ENCODE results near the gene ACVR1.

Gene ACVR1

DNA sequence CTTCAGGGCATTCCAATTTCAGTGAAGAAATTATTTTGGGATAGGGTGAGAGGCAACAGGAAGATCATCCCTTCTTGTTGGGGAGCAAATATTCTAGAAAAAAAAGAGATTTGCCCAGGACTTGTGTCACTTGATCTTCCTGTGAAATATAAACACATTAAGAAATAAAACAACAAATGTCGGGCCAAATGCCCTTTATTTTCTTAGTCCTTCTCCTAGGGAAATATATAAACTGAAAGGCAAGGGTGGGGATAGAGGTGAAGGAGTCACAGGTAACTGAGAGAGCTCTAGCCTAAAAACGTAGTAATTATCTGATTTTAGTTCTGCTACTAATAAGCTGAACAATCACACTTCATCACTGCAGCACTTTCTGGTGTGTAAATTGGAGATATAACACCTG lies 142.9 kb downstream of the ACVR1 start:
- Histone ChIP-seq H3K36me3 (no peaks in the 10 kb centered on the region; the same call in 1 of the 2 replicates), H3K27me3 (no peaks in the 10 kb centered on the region), H3K9me3 (no peaks in the 10 kb centered on the region), H3K4me1 (no peaks in the 10 kb centered on the region), H3K4me3 (ENCODE audit: low read depth, low read length) (no peak overlapping the region)
- TF ChIP-seq, protein P1, sequence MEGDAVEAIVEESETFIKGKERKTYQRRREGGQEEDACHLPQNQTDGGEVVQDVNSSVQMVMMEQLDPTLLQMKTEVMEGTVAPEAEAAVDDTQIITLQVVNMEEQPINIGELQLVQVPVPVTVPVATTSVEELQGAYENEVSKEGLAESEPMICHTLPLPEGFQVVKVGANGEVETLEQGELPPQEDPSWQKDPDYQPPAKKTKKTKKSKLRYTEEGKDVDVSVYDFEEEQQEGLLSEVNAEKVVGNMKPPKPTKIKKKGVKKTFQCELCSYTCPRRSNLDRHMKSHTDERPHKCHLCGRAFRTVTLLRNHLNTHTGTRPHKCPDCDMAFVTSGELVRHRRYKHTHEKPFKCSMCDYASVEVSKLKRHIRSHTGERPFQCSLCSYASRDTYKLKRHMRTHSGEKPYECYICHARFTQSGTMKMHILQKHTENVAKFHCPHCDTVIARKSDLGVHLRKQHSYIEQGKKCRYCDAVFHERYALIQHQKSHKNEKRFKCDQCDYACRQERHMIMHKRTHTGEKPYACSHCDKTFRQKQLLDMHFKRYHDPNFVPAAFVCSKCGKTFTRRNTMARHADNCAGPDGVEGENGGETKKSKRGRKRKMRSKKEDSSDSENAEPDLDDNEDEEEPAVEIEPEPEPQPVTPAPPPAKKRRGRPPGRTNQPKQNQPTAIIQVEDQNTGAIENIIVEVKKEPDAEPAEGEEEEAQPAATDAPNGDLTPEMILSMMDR (IDR thresholded peaks at IDR 0.05; ENCODE audit: low read depth, low read length): no peak
- DNase-seq: no peak

DNA sequence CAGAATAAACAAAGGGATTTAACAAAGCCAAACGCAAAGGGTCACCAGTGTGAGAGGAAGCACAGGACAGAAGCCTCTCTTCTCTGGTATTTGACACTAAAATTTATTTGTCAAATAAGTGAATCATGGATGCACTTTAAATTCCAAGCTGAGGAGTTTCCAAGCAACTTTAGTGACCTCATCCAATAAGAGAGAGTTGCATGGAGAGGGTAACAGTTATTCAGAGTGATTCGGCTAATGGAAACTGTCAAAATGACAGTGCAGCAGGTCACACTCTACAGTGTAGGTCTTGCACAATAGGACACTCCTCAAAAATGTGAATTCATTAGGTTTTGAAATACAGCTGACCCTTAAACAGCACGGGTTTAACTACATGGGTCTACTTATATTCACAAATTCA lies 143.5 kb downstream of the ACVR1 start:
- no peak for DNase-seq
- H3K27me3 ChIP-seq: no peaks in the 10 kb centered on the region
- no peaks in the 10 kb centered on the region for H3K9me3 ChIP-seq
- TF ChIP-seq, protein P1 (IDR thresholded peaks at IDR 0.05; ENCODE audit: low read depth, low read length): no peak
- H3K4me1 ChIP-seq: no peaks in the 10 kb centered on the region
- no peak overlapping the region for H3K4me3 ChIP-seq (ENCODE audit: low read depth, low read length)
- H3K36me3 ChIP-seq: no peaks in the 10 kb centered on the region; the same call in 1 of the 2 replicates

DNA sequence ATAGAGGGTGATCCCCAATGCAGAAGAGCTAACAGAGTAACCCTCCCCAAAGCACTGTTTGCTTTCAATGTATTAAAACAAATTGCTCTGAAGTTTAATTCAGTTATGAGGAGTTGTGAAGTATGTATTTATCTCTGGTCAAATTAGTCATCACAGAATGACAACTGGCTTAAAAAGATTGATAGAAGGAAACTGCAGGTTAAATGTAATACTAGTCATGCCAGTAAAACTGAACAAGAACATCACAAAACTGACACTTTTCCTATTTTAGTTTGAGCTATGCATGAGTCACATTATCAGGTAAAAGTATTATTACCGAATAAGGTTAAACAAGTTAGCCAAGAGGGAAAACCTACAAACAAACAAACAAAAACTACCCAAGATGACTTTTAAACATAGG lies 148.4 kb downstream of the ACVR1 start:
- TF ChIP-seq, protein P1 (IDR thresholded peaks at IDR 0.05; ENCODE audit: low read depth, low read length): no peak
- Histone ChIP-seq H3K4me1 (no peaks in the 10 kb centered on the region), H3K4me3 (ENCODE audit: low read depth, low read length) (no peak overlapping the region), H3K9me3 (no peaks in the 10 kb centered on the region), H3K36me3 (no peaks in the 10 kb centered on the region), H3K27me3 (no peaks in the 10 kb centered on the region)
- no peak for DNase-seq

DNA sequence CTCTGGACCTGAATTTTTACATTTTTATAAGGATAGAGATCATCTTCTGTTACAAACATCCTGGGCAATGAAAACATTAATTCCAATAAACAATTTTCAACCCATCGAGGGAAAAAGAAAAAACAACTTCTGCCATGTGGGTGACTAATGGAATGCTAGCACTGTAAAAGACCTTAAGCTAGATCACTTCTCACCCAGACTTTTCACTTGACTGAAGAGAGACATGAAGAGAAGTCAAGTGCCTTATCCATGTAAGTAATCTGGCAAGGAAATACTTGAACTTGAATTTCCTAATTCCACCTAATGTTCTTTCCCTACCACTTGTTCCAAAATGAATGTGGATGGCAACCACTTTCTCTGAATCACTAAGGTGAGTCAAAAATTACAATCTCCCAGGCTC lies 149.2 kb downstream of the ACVR1 start:
- Histone ChIP-seq H3K27me3 (no peaks in the 10 kb centered on the region), H3K4me1 (no peaks in the 10 kb centered on the region), H3K4me3 (ENCODE audit: low read depth, low read length) (no peak overlapping the region), H3K9me3 (no peaks in the 10 kb centered on the region), H3K36me3 (no peaks in the 10 kb centered on the region)
- DNase-seq: no peak
- TF ChIP-seq, protein P1 (IDR thresholded peaks at IDR 0.05; ENCODE audit: low read depth, low read length): no peak

DNA sequence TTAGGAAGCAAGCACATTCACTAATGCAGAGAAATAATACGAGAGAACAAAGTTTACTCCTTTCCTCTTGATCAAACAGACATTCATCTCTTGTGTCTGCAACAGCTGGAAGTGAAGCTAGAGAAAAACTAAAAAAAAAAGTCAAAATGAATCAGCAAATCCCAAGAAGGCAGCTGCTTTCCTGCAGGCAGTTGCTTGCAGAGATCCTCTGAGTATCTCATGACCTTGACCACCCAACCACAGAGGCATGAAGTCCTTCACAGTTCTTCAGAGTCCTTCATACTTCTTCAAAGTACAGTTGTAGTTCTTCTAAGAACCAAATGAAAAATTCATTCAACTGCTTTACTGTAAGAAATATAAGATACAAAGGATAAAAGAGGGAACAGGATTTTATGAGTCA lies 150.3 kb downstream of the ACVR1 start:
- TF ChIP-seq, protein P1 (IDR thresholded peaks at IDR 0.05; ENCODE audit: low read depth, low read length): no peak
- no peak for DNase-seq
- Histone ChIP-seq H3K4me1 (no peaks in the 10 kb centered on the region), H3K27me3 (no peaks in the 10 kb centered on the region), H3K4me3 (ENCODE audit: low read depth, low read length) (no peak overlapping the region), H3K9me3 (no peaks in the 10 kb centered on the region), H3K36me3 (no peaks in the 10 kb centered on the region)

DNA sequence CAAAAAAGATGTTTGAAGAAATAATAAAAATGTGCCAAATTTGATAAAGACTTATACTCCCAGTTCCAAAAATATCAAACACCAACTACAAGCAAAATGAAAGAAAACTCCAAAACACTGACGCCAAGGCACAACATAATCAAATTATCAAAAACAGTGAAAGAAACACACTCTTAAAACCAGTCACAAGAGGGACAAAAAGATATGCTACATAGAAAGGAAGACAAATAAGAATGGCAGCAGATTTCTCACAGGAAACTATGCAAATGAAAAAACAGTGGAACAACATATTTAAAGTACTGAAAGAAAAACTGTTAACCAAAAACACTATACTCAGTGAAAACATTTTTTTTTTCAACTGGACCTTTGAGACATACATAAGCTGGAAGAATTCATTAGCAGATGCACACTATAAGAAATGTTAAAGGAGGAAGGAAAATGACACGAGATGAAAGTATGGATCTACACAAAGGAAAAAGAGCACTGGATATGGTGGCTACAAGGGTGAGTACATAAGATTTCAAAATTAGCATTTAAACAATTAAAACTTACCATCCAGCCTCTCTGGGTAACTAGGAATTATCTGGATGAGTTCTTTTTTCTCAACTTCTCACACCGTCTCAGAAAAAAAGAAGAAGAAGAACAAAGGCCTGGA lies 153.4 kb downstream of the ACVR1 start:
- TF ChIP-seq, protein P1 (IDR thresholded peaks at IDR 0.05; ENCODE audit: low read depth, low read length): no peak
- Histone ChIP-seq H3K4me3 (ENCODE audit: low read depth, low read length) (no peak overlapping the region), H3K4me1 (no peaks in the 10 kb centered on the region), H3K36me3 (no peaks in the 10 kb centered on the region), H3K9me3 (no peaks in the 10 kb centered on the region), H3K27me3 (no peaks in the 10 kb centered on the region)
- no peak for DNase-seq
